Esophagus (tissue), 2 donors: ENCODE results near the gene HOGA1. TPM values are rescaled to one million over a fixed set of nuclear protein-coding genes. Genes with fewer than 3 reads are reported as not detected.

Source experiments
- H3K27ac ChIP-seq, 2 donors: one replicate each; pipeline ENCODE4 v1.5.1; 2013; ENCODE audit warnings: low read depth in 2 of 2, mild to moderate bottlenecking in 2 of 2, inconsistent platforms in 1 of 2, low read length in 1 of 2, moderate library complexity in 1 of 2
- H3K27me3 ChIP-seq, 2 donors: one replicate each; pipeline ENCODE4 v1.6.1; 2013; ENCODE audit warnings: low read length in 2 of 2, control low read depth in 1 of 2, mild to moderate bottlenecking in 1 of 2; ENCODE audit not compliant: insufficient read depth in 2 of 2, control insufficient read depth in 1 of 2
- H3K36me3 ChIP-seq, 2 donors: one replicate each; pipeline ENCODE4 v1.6.1; 2013; ENCODE audit warnings: low read length in 1 of 2; ENCODE audit not compliant: control insufficient read depth in 2 of 2, insufficient read depth in 2 of 2
- H3K4me1 ChIP-seq, 2 donors: one replicate each; pipeline ENCODE4 v1.6.1; 2013; ENCODE audit warnings: low read length in 1 of 2; ENCODE audit not compliant: control insufficient read depth in 2 of 2, insufficient read depth in 2 of 2
- H3K4me3 ChIP-seq, 2 donors: one replicate each; pipeline ENCODE4 v1.5.1; 2013; ENCODE audit warnings: low read length in 2 of 2, mild to moderate bottlenecking in 2 of 2, low read depth in 1 of 2, moderate library complexity in 1 of 2
- H3K9me3 ChIP-seq, 2 donors: one replicate each; pipeline ENCODE4 v1.6.1; 2013; ENCODE audit warnings: mild to moderate bottlenecking in 2 of 2, low read depth in 1 of 2, low read length in 1 of 2, moderate library complexity in 1 of 2; ENCODE audit not compliant: control insufficient read depth in 2 of 2, insufficient read depth in 1 of 2
- WGBS, 2 donors: extraction: QIAGEN DNeasy Blood & Tissue Kit; methylation state at CpG; one replicate each; pipeline ENCODE4 v1.1.7; 2013; 5-methylcytosine and 5-hydroxymethylcytosine counted together
- polyA plus RNA-seq, 2 donors: library from polyadenylated mRNA; stranded (reverse); fragments of 200-250 nt; gene quantifications; one replicate each; pipeline ENCODE4 v1.2.3, GENCODE V29; 2013
- donor health status: healthy with polysubstance abuse.
- donor health status: Bipolar disorder and iron deficiency.

The HOGA1 gene
- polyA plus RNA-seq, 2 donors, result 0.78 to 1.4 TPM

GRCh38 chr10:97577701-97578100 is 6.5 kb upstream of the HOGA1 start:
- Histone ChIP-seq H3K9me3 (no peaks in the 10 kb centered on the region), H3K4me3 (no peak overlapping the region), H3K36me3 (no peaks in the 10 kb centered on the region), H3K4me1 (peaks cover 0 to 8% of the 10 kb centered on the region in 2 donors), H3K27ac (no peak overlapping the region), H3K27me3 (no peaks in the 10 kb centered on the region)
- WGBS, 2 donors, result 82 to 83% methylated on average over 9 of the region's 9 CpGs

GRCh38 chr10:97578171-97578844 is 5.9 kb upstream of the HOGA1 start:
- Histone ChIP-seq H3K27ac (no peak overlapping the region), H3K9me3 (no peaks in the 10 kb centered on the region), H3K4me1 (peaks cover 0 to 4% of the 10 kb centered on the region in 2 donors), H3K4me3 (no peak overlapping the region), H3K36me3 (no peaks in the 10 kb centered on the region), H3K27me3 (no peaks in the 10 kb centered on the region)
- 76 to 82% methylated on average over 40 of the region's 40 CpGs for WGBS, 2 donors

GRCh38 chr10:97580421-97581367 is 3.5 kb upstream of the HOGA1 start:
- H3K4me1 ChIP-seq, result peaks cover 3 to 5% of the 10 kb centered on the region in 2 donors
- H3K27ac ChIP-seq, result no peak overlapping the region
- H3K27me3 ChIP-seq, result no peaks in the 10 kb centered on the region
- H3K4me3 ChIP-seq, result no peak overlapping the region
- 85 to 90% methylated on average over 9 of the region's 9 CpGs for WGBS, 2 donors
- no peaks in the 10 kb centered on the region for H3K36me3 ChIP-seq
- no peaks in the 10 kb centered on the region for H3K9me3 ChIP-seq

- no peak overlapping the region for H3K4me3 ChIP-seq
- WGBS, 2 donors, result 94 to 95% methylated on average over 8 of the region's 8 CpGs
These were observed 2.0 kb upstream of the HOGA1 start for GRCh38 chr10:97582169-97582568.

GRCh38 chr10:97583476-97583875 is 713 bp upstream of the HOGA1 start:
- Histone ChIP-seq H3K4me1 (peaks cover 3 to 5% of the 10 kb centered on the region in 2 donors), H3K36me3 (no peaks in the 10 kb centered on the region), H3K27me3 (no peaks in the 10 kb centered on the region), H3K9me3 (no peaks in the 10 kb centered on the region), H3K27ac (no peak overlapping the region), H3K4me3 (no peak overlapping the region)
- WGBS, 2 donors, result 86 to 90% methylated on average over 13 of the region's 13 CpGs

More at GRCh38 chr10:97582169-97582568, 2.0 kb upstream of the HOGA1 start:
- Histone ChIP-seq H3K4me1 (peaks cover 3 to 5% of the 10 kb centered on the region in 2 donors), H3K27ac (no peak overlapping the region), H3K9me3 (no peaks in the 10 kb centered on the region), H3K36me3 (no peaks in the 10 kb centered on the region), H3K27me3 (no peaks in the 10 kb centered on the region)

GRCh38 chr10:97584798-97585438 is 729 bp downstream of the HOGA1 start:
- Histone ChIP-seq H3K36me3 (no peaks in the 10 kb centered on the region), H3K27me3 (no peaks in the 10 kb centered on the region), H3K4me3 (no peak overlapping the region), H3K4me1 (peaks cover 4 to 5% of the 10 kb centered on the region in 2 donors), H3K27ac (no peak overlapping the region), H3K9me3 (no peaks in the 10 kb centered on the region)
- WGBS, 2 donors, result 74 to 84% methylated on average over 5 of the region's 5 CpGs

- no peaks in the 10 kb centered on the region for H3K36me3 ChIP-seq
- no peak overlapping the region for H3K27ac ChIP-seq
- no peaks in the 10 kb centered on the region for H3K9me3 ChIP-seq
- WGBS, 2 donors, result 90 to 91% methylated on average over 5 of the region's 5 CpGs
- H3K27me3 ChIP-seq, result no peaks in the 10 kb centered on the region
- H3K4me1 ChIP-seq, result peaks cover 4 to 5% of the 10 kb centered on the region in 2 donors
- no peak overlapping the region for H3K4me3 ChIP-seq
These were observed 1.2 kb downstream of the HOGA1 start for GRCh38 chr10:97585439-97585811.

- H3K9me3 ChIP-seq, result no peaks in the 10 kb centered on the region
- H3K36me3 ChIP-seq, result no peaks in the 10 kb centered on the region
- WGBS, 2 donors, result 89 to 97% methylated on average over 2 of the region's 2 CpGs
These were observed 3.0 kb downstream of the HOGA1 start for GRCh38 chr10:97587183-97587582.

GRCh38 chr10:97589479-97589878 is 5.3 kb downstream of the HOGA1 start, which contains the start of gene C10orf62:
C10orf62 (plus strand) TSS chr10:97589721; CDS start chr10:97589898, 177 bp downstream.
- no peak within 1 kb of the TSS for H3K27ac ChIP-seq
- H3K36me3 ChIP-seq, result no peaks in the 10 kb centered on the region
- peaks cover 3 to 4% of the 10 kb centered on the region in 2 donors for H3K4me1 ChIP-seq
- no peaks in the 10 kb centered on the region for H3K9me3 ChIP-seq
- 67 to 83% methylated on average over 3 of the region's 3 CpGs for WGBS, 2 donors
- no peak within 1 kb of the TSS for H3K4me3 ChIP-seq
- H3K27me3 ChIP-seq, result no peaks in the 10 kb centered on the region

More at GRCh38 chr10:97587183-97587582, 3.0 kb downstream of the HOGA1 start:
- Histone ChIP-seq H3K4me1 (peaks cover 4 to 5% of the 10 kb centered on the region in 2 donors), H3K27me3 (no peaks in the 10 kb centered on the region), H3K4me3 (no peak overlapping the region), H3K27ac (no peak overlapping the region)
